Lower leg skin (tissue), 3 donors: ENCODE results near the gene SEMA7A.

Experiments
- CTCF ChIP-seq, 3 donors: fragments of 450-650 bp; IDR thresholded peaks; one replicate each; pipeline ENCODE4 v1.5.1; 2016; ENCODE audit warnings: antibody characterized with exemption in 3 of 3, mild to moderate bottlenecking in 3 of 3, moderate library complexity in 2 of 3
- POLR2A ChIP-seq, 2 donors: fragments of 450-650 bp; IDR thresholded peaks; one replicate each; pipeline ENCODE4 v1.6.1; 2016 to 2017; ENCODE audit warnings: antibody characterized with exemption in 2 of 2, mild to moderate bottlenecking in 1 of 2, moderate library complexity in 1 of 2

DNA sequence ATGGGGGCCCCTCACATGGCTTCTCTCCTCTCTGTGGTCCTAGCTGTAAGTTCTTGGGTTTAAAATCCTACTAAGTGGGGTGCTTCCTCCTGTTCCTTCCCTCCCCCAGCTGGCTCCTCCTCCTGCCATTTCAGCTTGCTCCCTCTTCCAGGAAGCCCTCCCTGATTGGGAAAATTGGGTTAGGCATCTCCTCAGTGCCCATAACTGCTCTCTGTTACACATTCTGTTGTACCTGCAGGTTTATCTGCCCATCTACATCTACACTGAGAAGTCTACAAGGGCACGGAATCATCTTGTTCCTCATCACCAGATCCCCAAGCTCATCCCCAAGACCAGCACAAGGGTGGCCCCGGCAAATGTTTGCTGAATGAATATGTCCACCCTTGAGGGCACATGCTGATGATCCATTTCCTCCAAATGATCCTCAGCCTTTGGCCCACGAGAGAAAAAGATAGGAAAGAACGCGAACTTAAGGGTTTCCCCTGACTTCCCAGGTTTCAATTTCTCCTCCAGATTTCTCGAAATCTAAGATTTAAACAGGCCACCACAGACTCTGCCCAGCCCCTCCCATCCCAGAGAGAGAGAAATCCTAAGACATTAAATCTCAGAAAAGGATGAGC lies 3.9 kb downstream of the SEMA7A start:
- no peak for TF ChIP-seq POLR2A (IDR thresholded peaks at IDR 0.05)
- TF ChIP-seq CTCF (IDR thresholded peaks at IDR 0.05), result no peak
